ENCODE data around the gene PTPN13.

DNA sequence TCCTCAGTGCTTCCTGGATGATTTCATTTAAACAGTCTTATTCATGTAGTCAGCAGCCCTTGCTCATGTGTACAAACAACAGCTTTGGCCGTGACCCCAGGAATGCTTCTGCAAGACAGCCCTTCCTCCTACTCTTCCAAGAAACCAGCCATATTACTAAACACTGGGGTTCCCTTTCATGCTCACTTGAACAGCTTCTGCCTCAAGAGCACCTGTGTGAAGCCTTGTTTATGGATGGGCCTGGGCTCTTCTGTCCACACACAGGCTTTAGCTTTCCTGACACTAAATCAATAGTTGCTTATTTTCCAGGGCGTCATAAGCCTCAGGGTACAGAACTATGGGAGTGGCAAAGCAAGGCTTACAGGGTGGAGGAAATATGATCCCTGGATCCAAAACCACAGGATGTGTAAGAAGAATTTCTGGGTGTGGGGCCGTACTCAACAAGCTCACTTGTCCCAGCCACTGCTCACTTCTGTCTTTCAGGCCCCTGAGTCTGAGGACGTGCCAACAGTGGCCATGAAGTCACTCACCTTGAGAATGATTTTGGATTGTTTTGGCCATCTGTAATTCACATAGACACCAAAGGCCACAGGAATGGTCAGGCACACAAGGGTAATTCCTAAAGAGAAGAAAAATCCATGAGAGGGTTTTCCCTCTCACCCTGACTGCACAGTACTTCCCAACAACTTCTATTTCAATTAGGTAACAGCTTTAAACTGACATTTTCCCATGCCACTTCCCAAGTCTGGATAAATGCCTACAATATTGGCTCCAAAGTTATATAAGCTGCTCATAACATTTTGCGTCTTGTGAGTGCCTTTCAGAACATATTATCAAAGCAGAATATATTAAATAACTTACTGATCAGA is 237.4 kb downstream of the PTPN13 start:
- no peak for TF ChIP-seq TAF1 (IDR thresholded peaks at IDR 0.05; ENCODE audit: borderline replicate concordance, insufficient read depth, low read length)
- no peak for TF ChIP-seq SIN3A (IDR thresholded peaks at IDR 0.05; ENCODE audit: borderline replicate concordance, insufficient read depth, low read length)
- TF ChIP-seq POLR2AphosphoS5 (IDR thresholded peaks at IDR 0.05; ENCODE audit: low read depth, low read length): no peak
